HFFc6 (cell line): ENCODE data around the gene MACF1. TPM values are rescaled to one million over a fixed set of nuclear protein-coding genes. Genes with fewer than 3 reads are reported as not detected.

Experiments
- DNase-seq: peaks from one replicate; pipeline ENCODE4 v3.0.0-alpha.2; 2018
- H3K27ac Mint-ChIP-seq: 2 replicates; pipeline ENCODE4 v1.8.0; 2020; ENCODE audit warnings: mild to moderate bottlenecking, mixed read lengths
- H3K27me3 Mint-ChIP-seq: 2 replicates; pipeline ENCODE4 v1.8.0; 2021; ENCODE audit warnings: mild to moderate bottlenecking, moderate library complexity, mixed read lengths; ENCODE audit not compliant: insufficient read depth
- H3K36me3 Mint-ChIP-seq: 2 replicates; pipeline ENCODE4 v1.8.0; 2021; ENCODE audit warnings: low read depth, mixed read lengths
- H3K4me1 Mint-ChIP-seq: 2 replicates; pipeline ENCODE4 v1.8.0; 2020; ENCODE audit warnings: low read depth, mixed read lengths
- H3K4me3 Mint-ChIP-seq: 2 replicates; pipeline ENCODE4 v1.8.0; 2020; ENCODE audit warnings: mild to moderate bottlenecking, moderate library complexity, mixed read lengths
- H3K9me3 Mint-ChIP-seq: 2 replicates; pipeline ENCODE4 v1.8.0; 2020; ENCODE audit warnings: mild to moderate bottlenecking, mixed read lengths
- CTCF ChIP-seq: fragments of 200-600 bp; sonication (generic); IDR thresholded peaks from 2 replicates; pipeline ENCODE4 v1.5.0; 2021; ENCODE audit warnings: antibody characterized with exemption, mild to moderate bottlenecking
- total RNA-seq, 6 experiments: library from RNA; stranded (reverse); fragmentation: NEBNext Ultra II Directional; extraction: Animal tissue kit (Norgen Biotek cat#: 25700); gene quantifications; 2 replicates in 1 of 6; 3 replicates in 5 of 6; pipeline ENCODE4 v1.2.3, GENCODE V29; 2021

The MACF1 gene
- total RNA-seq, 6 experiments from 2014 or later = 201 to 308 (median 223) TPM

GRCh38 chr1:39378377-39378776 lies 173.9 kb downstream of the MACF1 start:
- Mint-ChIP-seq H3K27me3 (peaks cover 2% of the 10 kb centered on the region; the same call in 1 of the 2 replicates), H3K36me3 (0 out of 2 replicates have a peak, but pooled peaks cover 4% of the 10 kb centered on the region)
- TF ChIP-seq CTCF = peak; percentile 51; the same call in 1 of the 2 replicates

DNA sequence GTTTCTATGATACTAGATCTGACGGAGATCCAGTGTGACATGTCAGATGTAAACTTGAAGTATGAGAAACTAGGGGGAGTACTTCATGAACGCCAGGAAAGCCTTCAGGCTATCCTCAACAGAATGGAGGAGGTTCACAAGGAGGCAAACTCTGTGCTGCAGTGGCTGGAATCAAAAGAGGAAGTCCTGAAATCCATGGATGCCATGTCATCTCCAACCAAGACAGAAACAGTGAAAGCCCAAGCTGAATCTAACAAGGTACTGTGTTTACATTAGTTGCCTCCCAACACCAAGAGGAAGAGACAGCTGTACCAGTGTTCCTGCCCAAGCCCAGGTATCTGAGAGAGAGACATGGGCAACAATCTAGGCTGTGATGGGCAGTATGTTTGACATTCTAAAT lies 174.7 kb downstream of the MACF1 start:
- Mint-ChIP-seq H3K27ac (no peak overlapping the region), H3K27me3 (peaks cover 2% of the 10 kb centered on the region; the same call in 1 of the 2 replicates), H3K36me3 (peaks cover 4% of the 10 kb centered on the region; the same call in 1 of the 2 replicates), H3K4me1 (no peaks in the 10 kb centered on the region), H3K9me3 (no peaks in the 10 kb centered on the region), H3K4me3 (no peak overlapping the region)
- no peak for TF ChIP-seq CTCF
- DNase-seq = no peak

More at GRCh38 chr1:39378377-39378776, 173.9 kb downstream of the MACF1 start:
- H3K4me3 Mint-ChIP-seq = no peak overlapping the region
- no peaks in the 10 kb centered on the region for H3K4me1 Mint-ChIP-seq
- no peaks in the 10 kb centered on the region for H3K9me3 Mint-ChIP-seq
- no peak for DNase-seq
- peak overlapping the region; percentile 32; the same call in 1 of the 2 replicates for H3K27ac Mint-ChIP-seq

GRCh38 chr1:39380036-39380435 lies 175.5 kb downstream of the MACF1 start:
- Mint-ChIP-seq H3K9me3 (no peaks in the 10 kb centered on the region), H3K27ac (no peak overlapping the region), H3K4me1 (no peaks in the 10 kb centered on the region), H3K36me3 (peaks cover 4% of the 10 kb centered on the region; the same call in 1 of the 2 replicates), H3K4me3 (no peak overlapping the region), H3K27me3 (no peaks in the 10 kb centered on the region)
- no peak for DNase-seq
- no peak for TF ChIP-seq CTCF

DNA sequence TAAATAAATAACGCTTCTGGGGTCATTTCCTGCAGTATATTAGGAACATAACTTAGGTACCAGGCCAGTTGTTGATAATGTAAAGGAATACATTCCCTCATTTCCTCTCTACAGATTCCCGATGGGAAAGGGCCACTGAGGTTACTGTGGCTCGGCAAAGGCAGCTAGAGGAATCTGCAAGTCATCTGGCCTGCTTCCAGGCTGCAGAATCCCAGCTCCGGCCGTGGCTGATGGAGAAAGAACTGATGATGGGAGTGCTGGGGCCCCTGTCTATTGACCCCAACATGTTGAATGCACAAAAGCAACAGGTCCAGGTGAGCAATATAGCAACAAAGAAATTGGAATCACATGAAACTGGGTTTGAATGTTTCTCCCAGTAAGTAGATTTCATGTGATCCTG lies 177.3 kb downstream of the MACF1 start:
- no peak for TF ChIP-seq CTCF
- H3K4me1 Mint-ChIP-seq = peaks cover 12% of the 10 kb centered on the region
- H3K36me3 Mint-ChIP-seq = peaks cover 14% of the 10 kb centered on the region
- no peak for DNase-seq
- H3K27me3 Mint-ChIP-seq = peaks cover 2% of the 10 kb centered on the region; the same call in 1 of the 2 replicates
- H3K27ac Mint-ChIP-seq = no peak overlapping the region
- no peaks in the 10 kb centered on the region for H3K9me3 Mint-ChIP-seq
- no peak overlapping the region for H3K4me3 Mint-ChIP-seq

GRCh38 chr1:39384305-39384704 lies 179.8 kb downstream of the MACF1 start:
- no peak for DNase-seq
- no peak for TF ChIP-seq CTCF
- H3K9me3 Mint-ChIP-seq = no peaks in the 10 kb centered on the region
- H3K4me1 Mint-ChIP-seq = peaks cover 29% of the 10 kb centered on the region
- H3K27me3 Mint-ChIP-seq = peaks cover 2% of the 10 kb centered on the region
- peaks cover 24% of the 10 kb centered on the region for H3K36me3 Mint-ChIP-seq
- no peak overlapping the region for H3K27ac Mint-ChIP-seq
- H3K4me3 Mint-ChIP-seq = no peak overlapping the region
